Lower leg skin (tissue), 4 donors: Measurements from ENCODE around the gene LIN52. TPM values are rescaled to one million over a fixed set of nuclear protein-coding genes. Genes with fewer than 3 reads are reported as not detected.

Source experiments
- DNase-seq, 2 donors: peaks; one replicate each; pipeline ENCODE4 v3.0.0-alpha.2; 2019; ENCODE audit warnings: low spot score in 2 of 2
- H3K4me3 ChIP-seq: fragments of 200-600 bp; sonication (generic); 2 replicates; pipeline ENCODE4 v1.5.1; 2017; ENCODE audit warnings: mild to moderate bottlenecking, low read depth; ENCODE audit not compliant: poor library complexity, severe bottlenecking
- POLR2A ChIP-seq, 2 donors: fragments of 450-650 bp; IDR thresholded peaks; one replicate each; pipeline ENCODE4 v1.6.1; 2016 to 2017; ENCODE audit warnings: antibody characterized with exemption in 2 of 2, mild to moderate bottlenecking in 1 of 2, moderate library complexity in 1 of 2
- WGBS, 2 donors: methylation state at CpG; one replicate each; pipeline ENCODE4 v1.1.5; 2018; 5-methylcytosine and 5-hydroxymethylcytosine counted together
- intact Hi-C: fragments of 100-400 bp; cut with DNase I; formaldehyde crosslinking; loops from one replicate; pipeline ENCODE4 v1.15.0; 2023; ENCODE audit warnings: low total_unique reads
- total RNA-seq, 4 donors: library from RNA; depleted of rRNA; stranded (reverse); fragments of >200 nt; gene quantifications; one replicate each; pipeline ENCODE4 v1.1.0, GENCODE V29; 2016
- TF ChIP-seq, protein P1 (sequence below), 3 donors: fragments of 450-650 bp; IDR thresholded peaks; one replicate each; pipeline ENCODE4 v1.5.1; 2016; ENCODE audit warnings: antibody characterized with exemption in 3 of 3, mild to moderate bottlenecking in 3 of 3, moderate library complexity in 2 of 3

LIN52 gene
- total RNA-seq, 4 donors from 2014 or later = 5.6 to 7.9 (median 5.8) TPM

DNA sequence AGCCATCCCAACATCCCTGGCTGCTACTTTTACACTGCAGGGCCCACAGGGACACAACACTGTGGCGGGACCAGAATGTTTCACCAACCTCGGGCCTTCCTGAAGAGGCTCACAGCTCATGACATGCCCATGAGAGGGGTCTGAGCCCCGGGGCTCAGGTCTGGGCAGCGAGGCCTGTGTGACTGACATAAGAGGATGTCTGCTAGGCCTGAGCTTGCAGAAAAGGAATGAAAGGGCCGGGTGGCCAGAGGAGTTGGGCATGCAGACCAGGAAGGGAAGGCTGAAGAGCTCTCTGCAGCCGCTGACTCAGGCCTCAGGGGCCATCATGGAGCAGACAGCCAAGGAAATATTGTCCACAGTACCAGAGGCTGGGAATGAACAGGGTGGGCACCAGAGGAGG, 136.2 kb downstream of the LIN52 start:
- no peak overlapping the region for H3K4me3 ChIP-seq
- DNase-seq = no peak
- WGBS, 2 donors = 87% methylated on average over 5 to 6 of the region's 6 CpGs
- TF ChIP-seq, protein P1, sequence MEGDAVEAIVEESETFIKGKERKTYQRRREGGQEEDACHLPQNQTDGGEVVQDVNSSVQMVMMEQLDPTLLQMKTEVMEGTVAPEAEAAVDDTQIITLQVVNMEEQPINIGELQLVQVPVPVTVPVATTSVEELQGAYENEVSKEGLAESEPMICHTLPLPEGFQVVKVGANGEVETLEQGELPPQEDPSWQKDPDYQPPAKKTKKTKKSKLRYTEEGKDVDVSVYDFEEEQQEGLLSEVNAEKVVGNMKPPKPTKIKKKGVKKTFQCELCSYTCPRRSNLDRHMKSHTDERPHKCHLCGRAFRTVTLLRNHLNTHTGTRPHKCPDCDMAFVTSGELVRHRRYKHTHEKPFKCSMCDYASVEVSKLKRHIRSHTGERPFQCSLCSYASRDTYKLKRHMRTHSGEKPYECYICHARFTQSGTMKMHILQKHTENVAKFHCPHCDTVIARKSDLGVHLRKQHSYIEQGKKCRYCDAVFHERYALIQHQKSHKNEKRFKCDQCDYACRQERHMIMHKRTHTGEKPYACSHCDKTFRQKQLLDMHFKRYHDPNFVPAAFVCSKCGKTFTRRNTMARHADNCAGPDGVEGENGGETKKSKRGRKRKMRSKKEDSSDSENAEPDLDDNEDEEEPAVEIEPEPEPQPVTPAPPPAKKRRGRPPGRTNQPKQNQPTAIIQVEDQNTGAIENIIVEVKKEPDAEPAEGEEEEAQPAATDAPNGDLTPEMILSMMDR (IDR thresholded peaks at IDR 0.05) = no peak
- no peak for TF ChIP-seq POLR2A (IDR thresholded peaks at IDR 0.05)
- intact Hi-C loops = no loop called here

DNA sequence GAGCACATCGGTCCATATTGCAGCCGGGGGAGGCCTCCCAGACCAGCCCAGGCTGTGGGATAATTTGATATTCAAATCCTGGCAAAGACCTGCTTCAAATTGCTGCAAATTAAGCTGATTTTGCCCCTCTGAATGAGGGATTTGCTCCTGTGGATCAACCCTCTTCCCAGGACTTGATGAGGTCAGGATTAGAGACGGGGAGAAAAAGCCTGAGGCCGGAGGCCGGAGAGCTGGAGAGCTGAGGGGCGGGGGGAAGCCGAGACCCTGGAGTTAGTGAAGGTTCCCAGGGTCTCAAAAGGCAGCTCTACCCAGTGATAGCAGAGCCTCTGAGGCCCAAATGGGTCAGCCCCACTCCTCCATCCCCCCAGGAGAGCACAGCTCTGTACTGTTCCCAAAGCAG, 137.0 kb downstream of the LIN52 start:
- TF ChIP-seq POLR2A (IDR thresholded peaks at IDR 0.05) = no peak
- TF ChIP-seq, protein P1 (IDR thresholded peaks at IDR 0.05) = no peak
- intact Hi-C loops = no loop called here

DNA sequence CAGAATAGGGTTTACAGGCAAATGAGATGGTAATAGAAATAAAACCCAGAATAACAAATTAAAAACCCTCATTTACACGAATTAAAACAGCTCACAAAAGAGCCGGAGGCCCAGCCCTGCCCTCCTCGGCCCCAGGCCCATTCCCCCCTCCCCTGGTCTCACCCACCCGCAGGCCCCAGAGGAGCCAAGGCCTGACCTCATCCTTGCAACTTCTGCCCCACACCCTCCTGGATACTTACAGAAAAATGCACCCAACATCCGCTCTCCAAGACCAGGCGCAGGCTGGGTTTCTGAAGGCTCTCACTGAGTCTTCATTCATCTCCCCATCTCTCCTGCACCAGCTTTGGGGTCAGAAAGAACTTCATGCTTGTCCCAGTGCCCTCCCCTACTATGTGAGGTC, 138.3 kb downstream of the LIN52 start:
- no peak overlapping the region for H3K4me3 ChIP-seq
- TF ChIP-seq, protein P1 (IDR thresholded peaks at IDR 0.05) = no peak
- no peak for TF ChIP-seq POLR2A (IDR thresholded peaks at IDR 0.05)
- DNase-seq = no peak
- 83 to 84% methylated on average over 6 of the region's 6 CpGs for WGBS, 2 donors
- intact Hi-C loops = no loop called here

More for the DNA sequence above, 137.0 kb downstream of the LIN52 start:
- no peak overlapping the region for H3K4me3 ChIP-seq
- 91% methylated on average over 7 of the region's 7 CpGs for WGBS, 2 donors
- no peak for DNase-seq

DNA sequence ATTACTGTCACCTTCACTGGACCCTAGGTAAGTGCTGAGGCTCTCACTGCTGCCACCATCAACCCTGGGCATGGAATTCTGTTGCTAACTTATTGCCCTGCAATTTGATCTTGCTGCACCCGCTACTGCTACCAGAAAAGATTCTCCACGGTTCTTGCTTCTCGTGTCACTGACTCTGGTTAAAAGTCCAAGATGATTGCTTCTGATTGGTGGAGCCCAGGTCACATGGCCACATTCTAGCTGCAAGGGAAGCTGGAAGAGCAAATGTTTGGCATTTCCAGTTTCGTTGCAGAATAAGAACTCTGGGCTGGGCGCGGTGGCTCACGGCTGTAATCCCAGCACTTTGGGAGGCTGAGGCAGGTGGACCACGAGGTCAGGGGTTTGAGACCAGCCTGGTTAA, 147.0 kb downstream of the LIN52 start:
- no peak overlapping the region for H3K4me3 ChIP-seq
- no peak for DNase-seq
- WGBS, 2 donors = 81 to 89% methylated on average over 8 of the region's 8 CpGs
- no peak for TF ChIP-seq POLR2A (IDR thresholded peaks at IDR 0.05)
- TF ChIP-seq, protein P1 (IDR thresholded peaks at IDR 0.05) = no peak
- intact Hi-C loops = no loop called here

DNA sequence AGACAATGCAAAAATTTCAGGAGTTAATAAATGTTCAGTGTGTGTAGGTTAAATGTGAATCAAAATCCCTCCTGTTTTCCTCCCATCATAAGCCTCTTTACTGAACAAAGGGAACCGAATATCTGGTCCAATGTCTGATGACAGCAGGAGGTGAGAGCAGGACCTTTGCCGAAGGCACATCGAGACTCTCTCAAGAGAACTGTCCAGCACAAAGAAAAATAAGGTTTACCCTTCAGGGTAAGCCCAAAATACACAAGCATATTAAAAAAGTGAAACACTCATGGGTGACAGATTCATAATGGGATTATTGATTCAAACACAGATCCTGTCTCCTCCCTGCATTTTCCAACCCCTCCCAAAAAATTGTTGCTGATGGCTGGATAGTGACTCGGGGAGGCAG, 150.3 kb downstream of the LIN52 start:
- H3K4me3 ChIP-seq = no peak overlapping the region
- DNase-seq = no peak
- intact Hi-C loops = no loop called here
- TF ChIP-seq POLR2A (IDR thresholded peaks at IDR 0.05) = no peak
- TF ChIP-seq, protein P1 (IDR thresholded peaks at IDR 0.05) = no peak
- WGBS, 2 donors = 68 to 72% methylated on average over 4 of the region's 4 CpGs

DNA sequence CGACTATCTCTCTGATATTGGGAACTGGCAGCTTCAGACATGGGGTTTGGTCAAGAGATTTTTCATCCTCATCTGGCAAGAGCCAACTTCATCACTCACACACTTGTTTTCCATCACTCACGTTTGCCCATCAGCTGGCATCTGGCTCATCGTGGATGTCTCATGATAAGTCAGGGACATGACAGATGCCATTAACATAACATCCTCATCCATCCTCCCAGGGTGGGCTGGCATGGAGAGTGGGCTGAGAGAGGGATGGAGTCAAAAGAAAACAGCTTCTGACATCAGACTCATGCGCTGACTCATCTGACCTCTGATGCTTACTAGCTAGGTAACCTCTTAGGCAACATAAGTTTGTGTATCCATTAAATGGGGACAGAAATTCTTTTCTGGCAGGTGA, 152.7 kb downstream of the LIN52 start:
- intact Hi-C loops = no loop called here
- no peak for DNase-seq
- no peak for TF ChIP-seq POLR2A (IDR thresholded peaks at IDR 0.05)
- TF ChIP-seq, protein P1 (IDR thresholded peaks at IDR 0.05) = no peak
- WGBS, 2 donors = 63 to 77% methylated on average over 4 of the region's 4 CpGs
- no peak overlapping the region for H3K4me3 ChIP-seq
